Esophagus squamous epithelium (tissue), 4 donors: ENCODE results near the gene ACSL3.

Experiments
- CTCF ChIP-seq, 6 experiments: fragments of 450-650 bp in 4 of 6; fragments of 200-600 bp in 2 of 6; sonication (generic) in 2 of 6; IDR thresholded peaks; one replicate each; pipeline ENCODE4 v1.5.1; 2016 to 2019; ENCODE audit warnings: antibody characterized with exemption in 6 of 6, mild to moderate bottlenecking in 4 of 6, moderate library complexity in 4 of 6
- POLR2A ChIP-seq, 4 donors: fragments of 450-650 bp; IDR thresholded peaks; one replicate each; pipeline ENCODE4 v1.6.1; 2017; ENCODE audit warnings: antibody characterized with exemption in 4 of 4, mild to moderate bottlenecking in 4 of 4, moderate library complexity in 3 of 4

DNA sequence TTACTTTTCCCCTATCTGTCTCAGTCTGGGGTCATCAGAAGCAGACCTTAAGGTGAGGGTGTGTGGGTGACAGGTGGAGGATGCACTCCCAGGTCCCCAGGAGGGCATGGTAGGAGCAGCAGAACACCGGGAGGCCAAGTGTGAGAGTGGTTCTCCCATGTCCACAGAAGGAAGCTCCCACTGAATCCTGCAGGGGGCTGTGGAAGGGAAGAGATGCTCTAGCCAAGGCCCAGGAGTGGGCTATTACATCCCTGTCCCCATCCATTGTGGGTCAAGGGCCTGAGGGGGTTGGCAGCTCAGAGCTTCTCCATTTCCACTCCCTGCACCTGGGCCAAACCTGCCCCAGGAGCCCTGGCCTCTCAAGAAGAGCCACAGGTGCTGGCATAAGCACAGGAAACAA lies 104.7 kb downstream of the ACSL3 start:
- TF ChIP-seq CTCF (IDR thresholded peaks at IDR 0.05) (no peak), POLR2A (IDR thresholded peaks at IDR 0.05) (no peak)
